Skin of body (tissue), 3 donors: ENCODE measurements around the gene CPPED1. TPM values are rescaled to one million over a fixed set of nuclear protein-coding genes. Genes with fewer than 3 reads are reported as not detected.

Source experiments
- DNase-seq: peaks from one replicate; lab custom pipeline; 2025; lab: John Stamatoyannopoulos, UW
- small RNA-seq: library from RNA; depleted of rRNA; stranded (forward); fragments of <200 nt; gene quantifications from one replicate; pipeline ENCODE3, GENCODE V24; 2014; ENCODE audit warnings: low replicate concordance
- total RNA-seq: library from RNA; depleted of rRNA; stranded (reverse); fragments of >200 nt; gene quantifications from one replicate; pipeline ENCODE4 v1.2.3, GENCODE V29; 2014

Gene CPPED1
- total RNA-seq, 1 donor from 2014 or later, result 7.4 TPM

GRCh38 chr16:12613131-12613991 is 190.3 kb downstream of the CPPED1 start:
- no peak for DNase-seq

DNA sequence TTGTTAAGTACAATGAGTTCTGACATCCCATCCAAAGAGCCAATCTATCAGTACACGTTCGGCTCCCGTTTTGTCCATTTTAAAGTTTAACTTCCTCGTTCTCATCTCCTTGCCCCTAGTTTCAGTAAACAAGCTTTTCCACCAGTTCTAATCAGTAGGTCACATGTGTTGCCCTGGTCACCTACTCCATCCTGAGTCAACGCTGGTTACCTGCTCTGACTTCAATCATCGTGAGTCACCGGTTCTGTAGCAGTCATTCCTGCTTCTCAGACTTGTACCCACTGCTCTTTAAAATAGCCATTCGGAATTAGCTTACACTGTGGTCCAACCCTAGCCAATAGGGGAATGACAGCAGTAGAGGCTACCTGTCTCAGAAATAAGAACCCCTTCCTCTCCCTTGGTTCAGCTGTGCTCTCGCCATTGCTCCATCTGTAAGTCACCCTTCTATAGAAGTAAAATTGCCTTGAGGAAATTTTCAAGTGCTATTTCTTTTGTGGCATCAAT is 191.0 kb downstream of the CPPED1 start:
- DNase-seq, result no peak

DNA sequence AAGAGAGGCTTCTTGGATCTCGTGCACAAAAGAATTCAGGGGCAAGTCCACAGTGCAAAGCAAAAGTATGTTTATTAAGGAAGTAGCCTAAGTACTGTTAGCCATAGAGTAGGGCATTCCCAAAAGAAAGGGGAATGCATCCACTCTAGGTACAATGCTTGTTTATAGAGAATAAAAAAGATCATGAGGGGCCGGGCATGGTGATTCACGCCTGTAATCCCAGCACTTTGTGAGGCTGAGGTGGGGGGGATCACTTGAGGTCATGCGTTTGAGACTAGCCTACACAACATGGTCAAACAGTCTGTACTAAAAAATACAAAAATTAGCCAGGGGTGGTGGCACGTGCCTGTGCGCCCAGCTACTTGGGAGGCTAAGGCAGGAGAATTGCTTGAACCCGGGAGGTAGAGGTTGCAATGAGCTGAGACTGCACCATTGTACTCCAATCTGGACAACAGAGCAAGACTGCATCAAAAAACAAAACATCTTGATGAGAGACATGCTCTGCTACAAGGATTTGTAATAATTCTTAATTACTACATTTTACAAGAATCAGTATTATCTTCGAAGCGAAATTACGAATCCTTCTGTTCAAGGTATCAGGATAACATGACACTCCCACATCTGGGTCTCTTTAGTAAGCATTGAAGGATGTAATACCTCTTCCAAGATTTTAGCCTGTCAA is 191.6 kb downstream of the CPPED1 start:
- no peak for DNase-seq

DNA sequence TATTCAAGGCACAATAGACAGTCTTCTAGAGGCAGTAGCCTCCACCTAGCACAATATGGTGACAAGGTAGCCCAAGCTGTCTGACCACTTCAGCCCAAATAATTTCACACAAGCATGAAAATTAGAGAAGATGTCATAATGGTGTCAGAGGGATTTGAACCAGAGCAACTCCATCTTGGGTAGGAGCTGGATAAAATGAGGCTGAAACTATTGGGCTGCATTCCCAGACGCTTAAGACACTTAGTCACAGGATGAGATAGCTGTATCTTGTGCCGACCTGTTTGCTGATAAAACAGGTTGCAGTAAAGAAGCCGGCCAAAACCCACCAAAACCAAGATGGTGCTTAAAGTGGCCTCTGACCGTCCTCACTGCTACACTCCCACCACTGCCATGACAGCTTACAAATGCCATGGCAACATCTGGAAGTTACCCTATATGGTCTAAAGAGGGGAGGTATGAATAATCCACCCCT is 192.6 kb downstream of the CPPED1 start:
- DNase-seq, result no peak

DNA sequence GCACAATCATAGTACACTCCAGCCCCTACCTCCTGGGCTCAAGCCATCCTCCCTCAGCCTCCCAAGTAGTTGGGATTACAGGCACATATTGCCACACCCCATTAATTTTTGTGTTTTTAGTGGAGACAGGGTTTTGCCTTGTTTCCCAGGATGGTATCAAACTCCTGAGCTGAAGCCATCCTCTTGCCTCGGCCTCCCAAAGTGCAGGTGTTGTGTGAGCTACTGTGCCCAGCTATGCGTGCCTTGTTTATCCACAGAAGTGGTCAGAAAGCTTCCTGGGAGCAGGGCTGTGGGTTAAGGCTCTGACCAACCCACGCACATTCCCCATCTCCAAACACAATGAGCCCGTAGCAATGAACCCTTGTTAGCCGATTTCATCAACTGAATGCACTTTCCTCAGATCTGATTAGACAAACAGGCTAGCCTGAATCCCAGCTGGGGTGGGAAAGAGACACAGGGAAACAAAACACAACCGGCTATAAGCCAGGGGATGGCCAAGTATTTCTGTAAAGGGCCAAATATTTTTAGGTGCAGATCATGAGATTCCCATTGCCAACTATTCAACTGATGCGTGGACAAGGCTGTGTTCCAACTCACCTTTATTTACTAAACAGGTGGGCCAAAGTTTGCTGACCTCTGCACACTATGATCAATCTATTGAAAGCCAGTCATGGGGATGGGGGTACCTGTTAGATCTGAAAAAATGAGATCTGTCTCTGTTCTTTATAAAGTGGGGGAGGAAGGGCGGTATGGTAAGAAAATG is 193.6 kb downstream of the CPPED1 start:
- no peak for DNase-seq

Small RNA genes lying within 50 kb of the gene (small RNA-seq; reads per million reads assigned to genes)
- gene MIR4718 (not detected), gene RF00443 (not detected)

Other genes with a start within 250 kb of the CPPED1 start
- gene SHISA9, start 97.7 kb upstream of the CPPED1 start, total RNA-seq, result 0.10 TPM